ENCODE data around the gene UBE2I.
"Not testable (repeated sequence)": the region's sequence is repeated elsewhere in the genome, so short reads cannot be mapped to it uniquely, and the experiment has no call there.

UBE2I gene

GRCh38 chr16:1293921-1294656 is 15.3 kb upstream of the UBE2I start:
- no peak for DNase-seq (ENCODE audit: low spot score)

GRCh38 chr16:1295465-1295864 is 14.0 kb upstream of the UBE2I start:
- no peak for DNase-seq (ENCODE audit: low spot score)

- not testable (repeated sequence) for DNase-seq (ENCODE audit: low spot score)
Measured at GRCh38 chr16:1296688-1297017, 12.8 kb upstream of the UBE2I start.

GRCh38 chr16:1297018-1297696 is 12.3 kb upstream of the UBE2I start:
- DNase-seq (ENCODE audit: low spot score), result peak; percentile 15

GRCh38 chr16:1298406-1298805 is 11.0 kb upstream of the UBE2I start:
- DNase-seq (ENCODE audit: low spot score), result no peak

GRCh38 chr16:1299012-1299867 is 10.2 kb upstream of the UBE2I start:
- no peak for DNase-seq (ENCODE audit: low spot score)

- DNase-seq (ENCODE audit: low spot score), result no peak
Measured at GRCh38 chr16:1299868-1300203, 9.6 kb upstream of the UBE2I start.

- DNase-seq (ENCODE audit: low spot score), result peak; percentile 77
Measured at GRCh38 chr16:1300664-1301476, 8.6 kb upstream of the UBE2I start.

GRCh38 chr16:1301562-1301961 is 7.9 kb upstream of the UBE2I start:
- DNase-seq (ENCODE audit: low spot score), result no peak

GRCh38 chr16:1305823-1306222 is 3.6 kb upstream of the UBE2I start:
- no peak for DNase-seq (ENCODE audit: low spot score)

- no peak for DNase-seq (ENCODE audit: low spot score)
Measured at GRCh38 chr16:1306334-1306733, 3.1 kb upstream of the UBE2I start.

GRCh38 chr16:1308036-1308976 is 1.1 kb upstream of the UBE2I start:
- no peak for DNase-seq (ENCODE audit: low spot score)

GRCh38 chr16:1309888-1310831 is 724 bp downstream of the UBE2I start:
- DNase-seq (ENCODE audit: low spot score), result peak; percentile 44

- peak; percentile 16 for DNase-seq (ENCODE audit: low spot score)
Measured at GRCh38 chr16:1310832-1311200, 1.4 kb downstream of the UBE2I start.

- no peak for DNase-seq (ENCODE audit: low spot score)
Measured at GRCh38 chr16:1311212-1311737, 1.8 kb downstream of the UBE2I start.

- no peak for DNase-seq (ENCODE audit: low spot score)
Measured at GRCh38 chr16:1311738-1312466, 2.5 kb downstream of the UBE2I start.

GRCh38 chr16:1312467-1312816 is 3.0 kb downstream of the UBE2I start:
- no peak for DNase-seq (ENCODE audit: low spot score)

GRCh38 chr16:1312903-1313302 is 3.5 kb downstream of the UBE2I start:
- no peak for DNase-seq (ENCODE audit: low spot score)

GRCh38 chr16:1313721-1314369 is 4.4 kb downstream of the UBE2I start:
- no peak for DNase-seq (ENCODE audit: low spot score)
